Bone marrow (tissue), 2 donors: ENCODE measurements around the gene FGG.
A peak's percentile ranks its signal among the peaks of the same experiment; 100 is the strongest.

ENCODE experiments used
- DNase-seq, 2 donors: peaks; one replicate each; lab custom pipeline; 2025; lab: John Stamatoyannopoulos, UW

FGG gene

GRCh38 chr4:154585369-154586018 lies 27.0 kb downstream of the FGG start:
- no peak for DNase-seq

- no peak for DNase-seq
Observed at GRCh38 chr4:154584259-154584658, 28.2 kb downstream of the FGG start.

- no peak for DNase-seq
Observed at GRCh38 chr4:154583677-154584076, 28.8 kb downstream of the FGG start.

GRCh38 chr4:154583230-154583629 lies 29.2 kb downstream of the FGG start:
- DNase-seq = no peak

GRCh38 chr4:154582723-154583122 lies 29.7 kb downstream of the FGG start:
- no peak for DNase-seq

- DNase-seq = no peak
Observed at GRCh38 chr4:154579927-154580326, 32.5 kb downstream of the FGG start.

- no peak for DNase-seq
Observed at GRCh38 chr4:154578919-154579318, 33.5 kb downstream of the FGG start.

- no peak for DNase-seq
Observed at GRCh38 chr4:154577324-154577723, 35.1 kb downstream of the FGG start.

GRCh38 chr4:154574311-154574710 lies 38.1 kb downstream of the FGG start:
- DNase-seq = no peak

- DNase-seq = no peak
Observed at GRCh38 chr4:154573190-154573870, 39.1 kb downstream of the FGG start.

- DNase-seq = no peak
Observed at GRCh38 chr4:154569584-154569983, 42.9 kb downstream of the FGG start.

GRCh38 chr4:154569028-154569427 lies 43.4 kb downstream of the FGG start:
- DNase-seq = no peak

- DNase-seq = no peak
Observed at GRCh38 chr4:154566639-154567204, 45.7 kb downstream of the FGG start.

GRCh38 chr4:154565704-154566103 lies 46.8 kb downstream of the FGG start:
- DNase-seq = no peak

- DNase-seq = no peak
Observed at GRCh38 chr4:154564311-154564710, 48.1 kb downstream of the FGG start.

- no peak for DNase-seq
Observed at GRCh38 chr4:154562697-154563254, 49.7 kb downstream of the FGG start, which contains the start of gene FGB. Gene FGB (plus strand): TSS chr4:154563011. CDS start chr4:154563019, 8 bp downstream.

GRCh38 chr4:154560824-154561231 lies 51.6 kb downstream of the FGG start:
- no peak for DNase-seq

- no peak for DNase-seq
Observed at GRCh38 chr4:154560419-154560801, 52.0 kb downstream of the FGG start.

- DNase-seq = peak in 1 of 2 donors; percentile 14
Observed at GRCh38 chr4:154559494-154560418, 52.7 kb downstream of the FGG start.

- DNase-seq = no peak
Observed at GRCh38 chr4:154559141-154559493, 53.3 kb downstream of the FGG start.
